Measurements from ENCODE around the gene CERS6. TPM values are rescaled to one million over a fixed set of nuclear protein-coding genes. Genes with fewer than 3 reads are reported as not detected.

Gene CERS6
- total and polyA plus RNA-seq, 10 donors: 2.5 to 22.3 (median 12.8) TPM

DNA sequence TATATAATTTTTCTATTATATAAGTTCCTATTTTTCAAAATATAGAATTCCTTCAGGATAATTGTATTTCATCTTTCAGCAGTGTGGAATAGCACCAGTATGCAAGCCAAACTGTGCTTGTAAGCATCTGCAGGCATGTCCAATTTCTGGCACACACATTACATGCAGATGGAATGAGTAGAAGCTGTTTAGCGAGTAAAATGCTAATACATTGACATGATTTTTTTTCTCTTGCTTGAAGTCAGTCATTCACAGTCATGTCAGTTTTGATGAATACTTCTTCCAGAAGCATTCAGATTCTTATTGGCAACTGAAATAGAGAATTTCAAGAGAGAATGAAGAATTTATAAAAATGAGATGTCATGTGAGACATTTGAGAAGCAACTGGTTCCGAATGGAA is 109.4 kb downstream of the CERS6 start:
- intact Hi-C loops (cut with DNase I; ENCODE audit: low total_unique reads): no loop called here
- 96 to 99% (median 97%) methylated on average over 2 of the region's 2 CpGs for WGBS, 5 donors
- Histone ChIP-seq H3K36me3 (peaks cover 0 to 20% (median 0%) of the 10 kb centered on the region in 6 donors), H3K9me3 (no peaks in the 10 kb centered on the region), H3K4me3 (no peak overlapping the region), H3K4me1 (peaks cover 0 to 9% (median 0%) of the 10 kb centered on the region in 6 donors), H3K27me3 (replicated peaks in 1 of 7) (no peaks in the 10 kb centered on the region), H3K27ac (no peak overlapping the region)
- no peak for DNase-seq
- no peak for TF ChIP-seq CTCF (IDR thresholded peaks at IDR 0.05 in 8 of 11, conservative IDR thresholded peaks at IDR 0.05 in 3 of 11)
- no peak for TF ChIP-seq POLR2AphosphoS5 (IDR thresholded peaks at IDR 0.05)
- no peak for TF ChIP-seq POLR2A (IDR thresholded peaks at IDR 0.05)

DNA sequence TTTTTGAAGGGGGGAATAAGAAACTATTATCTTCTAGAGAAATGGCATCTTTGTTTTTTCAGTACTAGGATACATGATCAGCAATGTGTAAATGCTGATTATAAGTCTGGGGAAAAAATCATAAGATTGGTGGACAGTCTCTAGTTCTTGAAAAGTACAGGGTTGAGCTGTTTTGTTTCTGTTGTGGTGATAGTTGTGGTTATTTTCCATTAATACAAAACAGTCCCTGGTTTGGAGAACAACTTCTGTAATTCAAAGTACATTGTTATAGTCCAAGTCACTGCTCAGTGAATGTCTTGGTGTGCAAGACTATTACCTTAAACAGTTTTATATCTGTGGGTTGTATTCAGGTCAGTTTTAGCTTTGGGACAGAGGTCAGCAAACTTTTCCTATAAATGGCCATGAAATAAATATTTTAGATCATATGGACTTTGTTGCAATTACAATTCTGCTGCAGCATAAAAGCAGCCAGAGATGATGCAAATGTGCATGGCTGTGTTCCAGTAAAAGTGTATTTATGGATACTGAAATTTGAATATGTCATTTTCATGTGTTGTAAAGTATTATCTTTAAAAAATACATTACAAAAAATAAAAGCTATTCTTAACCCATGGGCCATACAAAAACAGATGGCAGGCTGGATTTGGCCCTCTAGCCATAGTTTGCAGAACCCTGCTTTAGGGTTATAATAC is 111.0 kb downstream of the CERS6 start:
- no peak overlapping the region for H3K4me3 ChIP-seq
- intact Hi-C loops (cut with DNase I; ENCODE audit: low total_unique reads): no loop called here
- no peaks in the 10 kb centered on the region for H3K27me3 ChIP-seq (replicated peaks in 1 of 7)
- no peak for DNase-seq
- no peaks in the 10 kb centered on the region for H3K9me3 ChIP-seq
- peaks cover 0 to 17% (median 0%) of the 10 kb centered on the region in 6 donors for H3K4me1 ChIP-seq
- H3K36me3 ChIP-seq: peaks cover 0 to 8% (median 0%) of the 10 kb centered on the region in 6 donors
- no peak for TF ChIP-seq CTCF (IDR thresholded peaks at IDR 0.05 in 8 of 11, conservative IDR thresholded peaks at IDR 0.05 in 3 of 11)
- H3K27ac ChIP-seq: no peak overlapping the region

DNA sequence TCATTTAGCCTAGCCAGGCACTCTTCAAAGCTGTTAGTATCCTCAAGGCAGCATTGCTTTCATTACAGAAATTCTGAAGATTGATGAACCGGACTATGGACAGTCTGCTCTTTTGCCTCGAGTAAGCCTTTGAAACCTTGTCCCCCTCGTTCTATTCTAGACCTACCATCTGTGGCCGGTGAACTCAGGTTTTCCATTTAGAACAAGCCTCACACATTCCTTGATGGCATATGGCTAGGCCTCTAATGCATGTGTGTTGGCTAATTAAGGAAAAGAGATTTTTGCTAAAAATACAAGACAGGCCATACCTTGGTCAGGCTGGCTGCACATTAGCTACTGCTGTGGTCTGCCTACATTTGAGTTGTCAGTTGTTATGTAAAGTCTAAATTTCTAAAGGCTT is 111.8 kb downstream of the CERS6 start:
- peaks cover 0 to 1% (median 0%) of the 10 kb centered on the region in 6 donors for H3K36me3 ChIP-seq
- WGBS, 5 donors: 93 to 99% (median 97%) methylated on average over 4 of the region's 4 CpGs

More for the DNA sequence above, 111.8 kb downstream of the CERS6 start:
- peaks cover 0 to 17% (median 0%) of the 10 kb centered on the region in 6 donors for H3K4me1 ChIP-seq
- no peak overlapping the region for H3K27ac ChIP-seq
- no peaks in the 10 kb centered on the region for H3K27me3 ChIP-seq (replicated peaks in 1 of 7)
- intact Hi-C loops (cut with DNase I; ENCODE audit: low total_unique reads): no loop called here
- H3K9me3 ChIP-seq: no peaks in the 10 kb centered on the region
- no peak overlapping the region for H3K4me3 ChIP-seq
- TF ChIP-seq CTCF (IDR thresholded peaks at IDR 0.05 in 8 of 11, conservative IDR thresholded peaks at IDR 0.05 in 3 of 11) (no peak), POLR2AphosphoS5 (IDR thresholded peaks at IDR 0.05) (no peak), POLR2A (IDR thresholded peaks at IDR 0.05) (no peak)
- no peak for DNase-seq

Data from spleen (tissue), 11 donors.